HK-2 (cell line): Measurements from ENCODE around the gene MRPL51.
A peak's percentile ranks its signal among the peaks of the same experiment; 100 is the strongest.

Experiments used
- DNase-seq: peaks from one replicate; pipeline ENCODE4 v3.0.0-alpha.2; 2018; ENCODE audit not compliant: unreplicated experiment

Gene MRPL51

GRCh38 chr12:6461401-6462233, 31.4 kb downstream of the MRPL51 start:
- peak; percentile 30 for DNase-seq

- no peak for DNase-seq
Observed at GRCh38 chr12:6460751-6461371, 32.2 kb downstream of the MRPL51 start.

DNA sequence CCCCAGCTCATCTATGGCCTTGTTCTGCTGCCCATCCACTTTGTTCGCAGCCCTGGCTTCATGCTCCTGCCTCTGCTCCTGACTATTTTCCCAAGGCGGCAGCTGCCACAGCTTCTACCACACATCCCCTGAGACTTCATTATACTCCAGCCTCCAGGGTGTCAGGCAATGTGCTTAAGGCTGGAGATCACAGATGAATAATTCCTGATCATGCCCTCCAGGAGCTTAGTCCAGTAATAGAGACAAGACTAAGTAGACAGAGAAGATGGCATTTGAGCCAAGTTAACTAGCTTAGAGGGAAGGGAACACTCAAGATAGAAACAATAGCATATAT, 34.1 kb downstream of the MRPL51 start:
- no peak for DNase-seq

- no peak for DNase-seq
Observed at GRCh38 chr12:6458281-6459003, 34.6 kb downstream of the MRPL51 start.

DNA sequence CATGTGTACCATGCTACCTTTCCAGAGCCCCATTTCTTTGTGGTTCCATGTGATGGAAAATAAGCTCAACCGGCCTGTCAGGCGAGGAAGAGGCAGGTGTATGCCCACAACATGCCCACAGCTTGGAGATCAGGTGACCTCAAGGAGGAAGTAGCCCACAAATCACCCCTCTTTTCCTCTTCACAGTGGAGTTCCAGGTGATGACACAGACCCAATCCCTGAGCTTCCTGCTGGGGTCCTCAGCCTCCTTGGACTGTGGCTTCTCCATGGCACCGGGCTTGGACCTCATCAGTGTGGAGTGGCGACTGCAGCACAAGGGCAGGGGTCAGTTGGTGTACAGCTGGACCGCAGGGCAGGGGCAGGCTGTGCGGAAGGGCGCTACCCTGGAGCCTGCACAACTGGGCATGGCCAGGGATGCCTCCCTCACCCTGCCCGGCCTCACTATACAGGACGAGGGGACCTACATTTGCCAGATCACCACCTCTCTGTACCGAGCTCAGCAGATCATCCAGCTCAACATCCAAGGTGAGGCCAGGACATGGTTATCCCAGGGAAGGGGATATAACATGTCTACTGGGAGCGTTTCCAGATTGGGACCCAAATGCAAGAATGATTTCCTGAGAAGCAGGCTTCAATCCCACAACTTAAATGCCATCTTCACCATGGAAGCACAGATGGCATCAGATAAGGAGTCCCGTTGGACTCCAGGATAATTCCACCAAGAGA, 35.7 kb downstream of the MRPL51 start:
- no peak for DNase-seq

DNA sequence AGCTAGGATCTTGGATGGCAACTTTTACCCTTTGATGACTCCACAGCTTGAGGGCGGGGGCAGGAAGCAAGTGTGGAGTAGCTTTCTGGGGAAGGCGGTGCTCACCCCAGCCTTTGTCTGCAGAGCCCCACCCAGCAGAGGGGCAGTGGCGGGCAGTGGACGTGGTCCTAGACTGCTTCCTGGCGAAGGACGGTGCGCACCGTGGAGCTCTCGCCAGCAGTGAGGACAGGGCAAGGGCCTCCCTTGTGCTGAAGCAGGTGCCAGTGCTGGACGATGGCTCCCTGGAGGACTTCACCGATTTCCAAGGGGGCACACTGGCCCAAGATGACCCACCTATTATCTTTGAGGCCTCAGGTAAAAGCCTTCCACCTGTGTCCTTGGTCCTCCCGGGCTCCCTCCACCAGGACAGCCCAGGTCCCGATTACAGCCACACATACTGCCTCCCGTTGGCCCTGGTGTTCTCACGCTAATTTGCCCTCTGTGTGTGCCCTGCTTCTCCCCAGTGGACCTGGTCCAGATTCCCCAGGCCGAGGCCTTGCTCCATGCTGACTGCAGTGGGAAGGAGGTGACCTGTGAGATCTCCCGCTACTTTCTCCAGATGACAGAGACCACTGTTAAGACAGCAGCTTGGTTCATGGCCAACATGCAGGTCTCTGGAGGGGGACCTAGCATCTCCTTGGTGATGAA, 40.0 kb downstream of the MRPL51 start:
- no peak for DNase-seq

- no peak for DNase-seq
Observed at GRCh38 chr12:6452245-6452943, 40.7 kb downstream of the MRPL51 start.

GRCh38 chr12:6451348-6452244, 41.5 kb downstream of the MRPL51 start, which contains the start of gene TAPBPL:
Gene TAPBPL (plus strand): TSS chr12:6452042. CDS start chr12:6452249, 207 bp downstream.
- DNase-seq, result peak; percentile 82

DNA sequence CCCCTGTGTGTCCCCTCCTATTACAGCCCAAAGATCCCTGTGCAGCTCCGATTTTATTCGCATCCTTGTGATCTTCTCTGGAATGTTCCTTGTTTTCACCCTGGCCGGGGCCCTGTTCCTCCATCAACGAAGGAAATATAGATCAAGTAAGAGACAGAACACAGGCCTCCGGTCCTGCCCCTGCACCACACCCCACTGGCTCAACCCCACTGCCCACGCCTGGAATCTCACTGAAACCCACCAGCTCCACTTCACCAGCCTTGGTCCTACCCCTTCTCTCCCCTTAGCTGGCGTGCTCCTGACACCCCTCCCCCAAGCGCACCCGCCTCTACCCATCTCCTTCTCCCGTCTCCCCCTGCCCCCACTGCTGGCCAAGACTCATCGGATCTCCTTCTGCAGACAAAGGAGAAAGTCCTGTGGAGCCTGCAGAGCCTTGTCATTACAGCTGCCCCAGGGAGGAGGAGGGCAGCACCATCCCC, 42.2 kb downstream of the MRPL51 start:
- DNase-seq, result no peak

DNA sequence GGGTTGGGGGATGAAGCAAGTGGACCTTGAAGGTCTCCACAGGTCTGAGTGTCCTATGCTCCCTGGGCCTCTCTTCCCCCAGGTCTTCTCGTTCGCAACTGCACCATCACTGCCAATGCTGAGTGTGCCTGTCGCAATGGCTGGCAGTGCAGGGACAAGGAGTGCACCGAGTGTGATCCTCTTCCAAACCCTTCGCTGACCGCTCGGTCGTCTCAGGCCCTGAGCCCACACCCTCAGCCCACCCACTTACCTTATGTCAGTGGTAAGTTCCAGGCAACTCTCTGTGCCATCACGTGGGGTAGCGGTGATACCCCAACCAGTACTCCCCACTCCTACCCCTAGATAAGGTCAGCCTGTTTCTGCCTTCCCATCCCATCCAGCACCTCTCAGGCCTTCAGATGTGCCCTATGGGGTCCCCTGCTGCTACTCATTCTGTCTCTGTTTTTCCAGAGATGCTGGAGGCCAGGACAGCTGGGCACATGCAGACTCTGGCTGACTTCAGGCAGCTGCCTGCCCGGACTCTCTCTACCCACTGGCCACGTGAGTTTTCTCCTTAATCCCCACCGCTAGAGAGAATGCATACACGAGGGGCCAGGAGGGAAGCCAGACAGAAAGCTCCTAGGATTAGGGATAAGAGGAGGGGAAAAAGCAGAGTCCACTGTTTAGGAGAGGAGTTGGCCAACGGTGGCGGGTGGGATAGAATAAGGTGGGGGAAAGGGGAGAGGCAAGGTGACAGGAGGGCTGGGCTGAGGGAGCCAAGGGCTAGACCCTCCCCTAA, 42.8 kb downstream of the MRPL51 start:
- no peak for DNase-seq

GRCh38 chr12:6444704-6445688, 48.1 kb downstream of the MRPL51 start, which contains the start of gene CD27:
Gene CD27 (plus strand): TSS chr12:6444955. CDS start chr12:6445096, 141 bp downstream.
- DNase-seq, result no peak

DNA sequence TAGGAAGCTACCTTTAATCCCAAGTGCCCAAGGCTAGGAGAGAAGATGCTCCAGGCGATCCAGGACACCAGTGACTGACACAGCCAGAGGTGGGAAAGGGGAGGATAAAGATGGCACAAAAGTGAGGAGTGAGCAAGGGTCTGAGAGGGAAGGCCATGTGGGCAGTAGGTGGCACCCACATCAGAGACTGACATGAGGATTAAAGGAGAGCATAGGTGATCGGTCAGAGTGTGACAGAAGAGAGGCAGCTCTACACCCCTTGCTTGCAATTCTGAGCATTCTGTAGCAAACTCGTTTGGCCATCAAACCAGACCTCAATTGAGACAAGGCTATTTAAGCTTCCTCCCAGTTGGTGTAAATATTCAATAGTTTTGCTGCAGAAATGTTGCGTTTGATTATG, 49.0 kb downstream of the MRPL51 start:
- DNase-seq, result no peak

DNA sequence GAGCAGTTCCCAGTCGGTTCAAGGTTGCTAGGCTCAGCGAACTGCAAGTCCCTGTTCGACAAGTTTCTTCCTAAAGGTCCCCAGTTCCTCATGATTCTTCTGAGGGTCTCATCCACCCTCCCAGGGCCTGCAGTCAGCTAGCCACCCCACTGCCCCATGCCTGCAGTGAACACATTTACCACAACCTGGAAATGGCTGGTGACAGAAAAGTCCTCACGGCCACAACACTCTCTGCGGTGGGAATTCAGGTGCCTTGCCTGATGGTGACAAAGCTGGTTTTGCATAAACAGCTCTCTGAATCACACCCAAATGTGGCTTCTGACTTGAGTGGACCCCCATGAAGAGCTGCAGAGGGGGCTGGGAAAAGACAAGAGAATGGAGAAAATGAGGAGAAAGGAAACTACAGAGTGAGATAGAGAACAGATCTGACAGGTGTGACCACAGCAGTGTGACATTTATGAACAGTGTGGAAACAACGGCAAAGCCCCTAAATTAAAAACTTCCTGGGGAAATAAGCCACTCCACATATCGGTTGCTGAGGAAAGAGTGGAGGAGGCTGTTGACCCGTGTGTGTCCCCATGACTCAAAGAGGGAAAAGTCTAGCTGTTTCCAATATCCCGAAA, 49.6 kb downstream of the MRPL51 start:
- DNase-seq, result no peak

DNA sequence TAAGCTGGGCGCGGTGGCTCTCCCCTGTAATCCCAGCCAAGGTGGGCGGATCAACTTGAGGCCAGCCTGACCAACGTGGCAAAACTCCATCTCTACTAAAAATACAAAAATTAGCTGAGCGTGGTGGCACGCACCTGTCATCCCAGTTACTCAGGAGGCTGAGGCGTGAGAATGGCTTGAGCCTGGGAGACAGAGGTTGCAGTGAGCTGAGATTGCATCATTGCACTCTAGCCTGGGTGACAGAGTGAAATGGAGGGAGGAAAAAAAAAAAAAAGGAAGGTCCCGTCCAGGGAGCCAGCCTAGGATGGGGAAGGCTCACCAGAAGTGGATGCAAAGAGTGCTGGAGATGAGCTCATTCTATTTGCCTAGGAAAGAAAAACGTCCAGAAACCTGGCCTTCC, 50.2 kb downstream of the MRPL51 start:
- no peak for DNase-seq
